ENCODE data around the gene NCAM1. TPM values are rescaled to one million over a fixed set of nuclear protein-coding genes. Genes with fewer than 3 reads are reported as not detected.

Gene NCAM1
- polyA plus RNA-seq, 1 donor: 132 TPM

GRCh38 chr11:113311536-113311935 lies 350.3 kb downstream of the NCAM1 start:
- no peak for DNase-seq (ENCODE audit: low read depth)

- no peak for DNase-seq (ENCODE audit: low read depth)
These were observed 352.4 kb downstream of the NCAM1 start for GRCh38 chr11:113313601-113314000.

GRCh38 chr11:113314065-113314388 lies 352.8 kb downstream of the NCAM1 start:
- no peak for DNase-seq (ENCODE audit: low read depth)

- DNase-seq (ENCODE audit: low read depth): peak; percentile 40
These were observed 353.4 kb downstream of the NCAM1 start, which contains the start of gene TTC12 for GRCh38 chr11:113314389-113315301. TTC12 (plus strand) TSS chr11:113314583; CDS start chr11:113316258, 1,675 bp downstream.

GRCh38 chr11:113315811-113316210 lies 354.6 kb downstream of the NCAM1 start:
- DNase-seq (ENCODE audit: low read depth): no peak

- no peak for DNase-seq (ENCODE audit: low read depth)
These were observed 355.0 kb downstream of the NCAM1 start for GRCh38 chr11:113316256-113316655.

GRCh38 chr11:113317339-113317738 lies 356.1 kb downstream of the NCAM1 start:
- no peak for DNase-seq (ENCODE audit: low read depth)

GRCh38 chr11:113319085-113319484 lies 357.9 kb downstream of the NCAM1 start:
- no peak for DNase-seq (ENCODE audit: low read depth)

- DNase-seq (ENCODE audit: low read depth): no peak
These were observed 360.9 kb downstream of the NCAM1 start for GRCh38 chr11:113322158-113322557.

- no peak for DNase-seq (ENCODE audit: low read depth)
These were observed 363.0 kb downstream of the NCAM1 start for GRCh38 chr11:113324250-113324649.

All from forelimb muscle (tissue), 1 donor.